ENCODE data around the gene PITPNC1.

PITPNC1 gene

DNA sequence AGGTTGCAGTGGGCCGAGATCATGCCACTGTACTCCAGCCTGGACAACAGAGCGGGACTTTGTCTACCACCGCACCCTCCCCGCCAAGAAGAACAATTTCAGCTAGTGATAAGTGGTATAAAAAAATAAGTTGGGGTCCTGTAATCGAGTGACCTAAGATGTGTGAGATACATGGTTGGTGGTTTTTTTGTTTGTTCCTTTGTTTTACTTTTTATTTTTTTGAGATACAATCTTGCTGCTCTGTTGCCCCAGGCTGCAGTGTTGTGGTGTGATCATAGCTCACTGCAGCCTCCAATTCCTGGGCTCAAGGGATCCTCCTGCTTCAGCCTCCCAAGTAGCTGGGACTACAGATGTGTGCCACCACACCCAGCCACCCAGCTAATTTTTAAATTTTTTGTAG, 58.7 kb downstream of the PITPNC1 start:
- peak; percentile 48 for DNase-seq

GRCh38 chr17:67436233-67436632, 59.2 kb downstream of the PITPNC1 start:
- no peak for DNase-seq

DNA sequence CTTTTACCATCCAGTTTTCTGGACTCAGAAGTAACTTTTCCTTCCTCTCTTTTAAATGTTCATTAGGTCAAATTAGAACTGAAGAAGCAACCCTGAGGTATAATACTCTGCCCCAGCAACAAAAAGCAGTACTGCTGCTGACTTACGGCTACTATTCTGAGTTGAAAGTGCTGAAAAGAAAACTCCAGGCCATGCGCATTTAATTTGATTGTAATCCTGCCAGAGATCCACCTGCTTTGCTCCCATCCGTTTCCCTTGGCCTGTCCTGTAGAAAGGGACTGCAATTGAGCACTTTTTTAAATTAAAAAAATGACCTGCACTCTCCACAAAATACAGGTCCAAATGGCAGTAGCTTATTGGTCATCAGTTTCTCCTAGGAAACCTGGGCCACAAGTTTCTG, 61.6 kb downstream of the PITPNC1 start:
- DNase-seq, result no peak

DNA sequence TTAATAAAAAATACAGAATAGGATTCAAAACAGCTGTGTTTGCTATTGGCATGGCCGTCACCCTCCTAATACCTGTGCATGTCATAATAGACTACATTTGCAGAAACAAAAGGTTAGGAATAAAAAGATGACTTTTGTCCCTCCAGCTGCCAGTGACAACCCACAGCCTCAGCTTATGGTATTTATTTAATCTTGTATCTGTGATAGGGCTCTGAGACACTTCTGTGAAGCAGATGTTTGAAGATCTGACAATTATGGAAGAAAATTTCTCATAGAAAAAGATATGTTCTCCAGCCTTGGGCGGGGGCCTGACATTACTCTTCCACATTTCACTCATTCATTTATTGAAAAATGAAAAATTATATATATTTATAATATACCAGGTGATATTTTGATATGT, 62.2 kb downstream of the PITPNC1 start:
- no peak for DNase-seq

GRCh38 chr17:67440277-67441051, 63.4 kb downstream of the PITPNC1 start:
- DNase-seq, result no peak

GRCh38 chr17:67441052-67441895, 64.2 kb downstream of the PITPNC1 start:
- DNase-seq, result peak; percentile 89

- no peak for DNase-seq
Observed at GRCh38 chr17:67441896-67442219, 64.8 kb downstream of the PITPNC1 start.

- DNase-seq, result no peak
Observed at GRCh38 chr17:67442787-67443624, 65.9 kb downstream of the PITPNC1 start.

GRCh38 chr17:67443931-67444595, 67.0 kb downstream of the PITPNC1 start:
- no peak for DNase-seq

DNA sequence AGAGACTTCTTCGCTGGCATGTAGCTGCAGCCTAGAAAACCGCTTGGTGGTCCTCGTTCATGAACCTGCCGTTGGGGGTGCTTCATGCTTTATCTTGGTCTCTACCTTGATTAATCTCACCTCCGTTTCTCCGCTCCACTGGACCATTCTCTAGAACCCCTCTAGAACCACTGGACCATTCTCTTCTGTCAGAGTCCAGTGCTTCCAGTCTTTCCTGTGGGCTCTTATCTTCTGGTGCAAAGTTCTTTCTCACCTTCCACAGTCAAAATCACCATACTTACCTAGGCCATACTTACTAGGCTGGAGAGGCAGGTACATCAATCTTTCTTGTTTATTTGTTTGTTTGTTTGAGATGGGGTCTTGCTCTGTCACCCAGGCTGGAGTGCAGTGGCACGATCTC, 71.4 kb downstream of the PITPNC1 start:
- DNase-seq, result no peak

DNA sequence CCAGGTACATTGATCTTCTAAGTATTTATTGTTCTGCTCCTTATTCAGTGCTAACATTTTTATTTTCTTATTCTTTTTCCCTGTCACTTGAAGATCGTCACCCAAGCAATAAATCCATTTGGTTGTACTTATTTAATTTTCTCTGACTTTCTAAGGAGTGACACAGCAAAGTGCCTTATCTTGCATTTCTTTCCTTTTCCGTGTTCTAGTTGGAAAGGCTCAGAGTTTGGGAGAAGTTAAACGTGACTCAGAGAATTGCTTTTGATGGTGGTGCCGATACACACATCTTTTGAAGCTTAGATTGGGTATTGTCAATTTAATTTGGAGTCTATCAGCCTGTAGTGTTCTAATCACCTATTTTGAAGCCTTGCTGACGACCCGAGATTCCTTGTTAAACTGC, 72.0 kb downstream of the PITPNC1 start:
- no peak for DNase-seq

GRCh38 chr17:67449845-67450755, 73.0 kb downstream of the PITPNC1 start:
- DNase-seq, result peak; percentile 54

GRCh38 chr17:67452681-67453554, 75.8 kb downstream of the PITPNC1 start:
- peak; percentile 73 for DNase-seq

- DNase-seq, result no peak
Observed at GRCh38 chr17:67456103-67456502, 79.0 kb downstream of the PITPNC1 start.

- DNase-seq, result no peak
Observed at GRCh38 chr17:67456889-67457288, 79.8 kb downstream of the PITPNC1 start.

DNA sequence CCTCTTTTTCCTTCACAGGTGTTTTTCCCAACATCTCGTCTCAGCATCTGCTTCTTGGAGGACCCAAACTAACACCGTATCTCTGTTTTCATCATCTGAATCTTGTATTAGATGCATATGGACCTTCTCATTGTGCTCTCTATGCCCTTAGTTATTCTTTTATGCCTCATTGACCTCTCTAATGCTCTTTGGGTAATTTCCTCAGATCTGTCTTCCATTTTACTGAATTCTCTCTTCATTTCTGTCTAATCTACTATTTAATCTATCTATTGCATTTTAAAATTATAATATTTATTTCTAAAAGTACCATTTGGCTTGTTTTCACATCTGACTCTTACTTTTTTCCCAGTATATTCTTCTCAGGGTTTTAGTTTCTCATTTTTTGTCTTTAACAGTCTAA, 81.1 kb downstream of the PITPNC1 start:
- no peak for DNase-seq

DNA sequence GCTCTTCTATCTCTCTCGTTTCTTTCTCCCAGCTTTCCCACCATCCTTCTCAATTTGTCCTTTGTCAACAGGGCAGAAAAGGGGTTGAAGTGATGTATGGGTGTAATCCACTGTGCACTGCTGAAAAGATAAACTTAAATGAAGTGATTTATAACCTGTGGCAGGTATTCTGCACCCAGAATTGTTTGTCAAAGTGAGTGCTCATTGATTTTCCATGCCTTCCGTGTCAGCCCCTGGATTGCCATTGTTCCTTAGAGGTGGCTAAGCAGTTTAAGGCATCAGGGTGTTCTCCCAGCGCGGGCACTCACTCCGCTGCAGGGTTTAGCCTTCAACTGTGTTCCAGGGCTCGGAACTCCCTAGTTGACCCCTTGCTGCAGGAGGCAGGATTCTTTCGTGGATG, 82.9 kb downstream of the PITPNC1 start:
- no peak for DNase-seq

DNA sequence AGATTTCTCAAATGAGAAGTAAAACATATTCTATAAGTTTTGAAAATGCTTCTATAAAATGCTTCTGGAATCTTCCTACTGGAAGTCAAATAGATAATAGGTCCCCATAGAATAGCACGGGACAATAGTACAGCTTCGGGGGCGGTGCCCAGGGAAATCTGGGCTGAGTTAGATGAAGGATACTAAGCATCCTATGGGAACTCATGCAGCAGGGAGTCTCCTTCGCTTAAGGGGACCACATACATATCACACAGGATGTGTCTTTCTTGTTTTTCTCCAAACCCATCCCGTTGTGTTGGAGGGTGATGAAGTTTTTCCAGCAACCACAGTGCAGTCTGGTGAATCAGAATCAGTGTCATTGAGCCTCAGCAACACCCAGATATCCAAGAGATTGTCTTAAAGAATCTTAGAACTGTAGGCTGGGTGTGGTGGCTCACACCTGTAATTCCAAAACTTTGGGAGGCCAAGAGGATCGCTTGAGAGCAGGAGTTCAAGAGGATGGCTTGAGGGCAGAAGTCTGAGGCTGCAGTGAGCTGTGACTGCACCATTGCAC, 84.2 kb downstream of the PITPNC1 start:
- no peak for DNase-seq

GRCh38 chr17:67461876-67462275, 84.8 kb downstream of the PITPNC1 start:
- no peak for DNase-seq

GRCh38 chr17:67466251-67466796, 89.2 kb downstream of the PITPNC1 start:
- no peak for DNase-seq

All from CD4-positive, alpha-beta T cell treated with Interleukin-10 for 1 hour (primary cell).